Left colon (tissue), 2 donors: ENCODE data around the gene PLEK2. TPM values are rescaled to one million over a fixed set of nuclear protein-coding genes. Genes with fewer than 3 reads are reported as not detected.
A peak's percentile ranks its signal among the peaks of the same experiment; 100 is the strongest.
"Not testable (repeated sequence)": the region's sequence is repeated elsewhere in the genome, so short reads cannot be mapped to it uniquely, and the experiment has no call there.

Source experiments
- ATAC-seq: fragments of 200-7000 bp; cut with Tn5 transposase; one replicate; pipeline ENCODE4 v1.9.1; 2020; ENCODE audit warnings: mild to moderate bottlenecking, moderate library complexity
- DNase-seq, 2 donors: peaks; one replicate each; pipeline ENCODE4 v3.0.0-alpha.2; 2020
- intact Hi-C, 2 donors: fragments of 100-400 bp; cut with DNase I in 1 of 2; cut with micrococcal nuclease in 1 of 2; formaldehyde crosslinking; loops; one replicate each; pipeline versions ENCODE4 v1.11.2 to v1.14.0; 2022; cut with DNase I, micrococcal nuclease
- total RNA-seq, 2 donors: library from RNA; stranded (reverse); fragmentation: NEBNext Ultra II Directional; extraction: Animal tissue kit (Norgen Biotek cat#: 25700); gene quantifications; one replicate each; pipeline ENCODE4 v1.2.1, GENCODE V29; 2021
- donor health status: DM: no; HTN: no; CAD: no.
- donor health status: DM: yes; HTN: yes; CAD: no.

Gene PLEK2
- total RNA-seq, 2 donors from 2014 or later, result 41.7 to 52.2 TPM

- ATAC-seq (no peak), DNase-seq (no peak)
- intact Hi-C loops, result no loop called here
Measured at GRCh38 chr14:67372833-67373232, 39.1 kb downstream of the PLEK2 start.

- no peak for DNase-seq
- ATAC-seq, result peak; percentile 21
- intact Hi-C loops, result no loop called here
Measured at GRCh38 chr14:67371247-67372148, 40.5 kb downstream of the PLEK2 start.

- no peak for ATAC-seq
- DNase-seq, result no peak
- intact Hi-C loops, result no loop called here
Measured at GRCh38 chr14:67370830-67371229, 41.1 kb downstream of the PLEK2 start.

GRCh38 chr14:67365476-67365875 lies 46.5 kb downstream of the PLEK2 start:
- ATAC-seq (no peak), DNase-seq (no peak)
- intact Hi-C loops, result no loop called here

- DNase-seq, result no peak
- intact Hi-C loops, result no loop called here
- peak; percentile 49 for ATAC-seq
Measured at GRCh38 chr14:67360470-67361206, 51.3 kb downstream of the PLEK2 start.

GRCh38 chr14:67359775-67360469 lies 52.0 kb downstream of the PLEK2 start, which contains the start of the genes ATP6V1D and EIF2S1:
Gene ATP6V1D, minus strand, starts transcription at chr14:67359804. Its CDS starts 106 bp downstream, at chr14:67359698.
Gene EIF2S1, plus strand, starts transcription at chr14:67360328. Its CDS starts 4,440 bp downstream, at chr14:67364768.
- intact Hi-C loops, result no loop called here
- DNase-seq (peak; percentile 99), ATAC-seq (peak; percentile 92)

GRCh38 chr14:67358924-67359774 lies 52.8 kb downstream of the PLEK2 start:
- peak; percentile 7 for ATAC-seq
- intact Hi-C loops, result no loop called here

GRCh38 chr14:67357969-67358354 lies 54.0 kb downstream of the PLEK2 start:
- no peak for ATAC-seq
- intact Hi-C loops, result no loop called here

More at GRCh38 chr14:67358924-67359774, 52.8 kb downstream of the PLEK2 start:
- peak in 1 of 2 donors; percentile 42 for DNase-seq

GRCh38 chr14:67357186-67357968 lies 54.6 kb downstream of the PLEK2 start:
- ATAC-seq (no peak), DNase-seq (no peak)
- intact Hi-C loops, result no loop called here

More at GRCh38 chr14:67357969-67358354, 54.0 kb downstream of the PLEK2 start:
- no peak for DNase-seq

- DNase-seq (no peak), ATAC-seq (no peak)
- intact Hi-C loops, result no loop called here
Measured at GRCh38 chr14:67352055-67352454, 59.9 kb downstream of the PLEK2 start.

- ATAC-seq (no peak), DNase-seq (no peak)
- intact Hi-C loops, result no loop called here
Measured at GRCh38 chr14:67345583-67345982, 66.4 kb downstream of the PLEK2 start.

- intact Hi-C loops, result no loop called here
- ATAC-seq, result no peak
- DNase-seq, result no peak
Measured at GRCh38 chr14:67343601-67344230, 68.2 kb downstream of the PLEK2 start.

GRCh38 chr14:67341231-67341630 lies 70.7 kb downstream of the PLEK2 start:
- intact Hi-C loops, ATAC-seq, DNase-seq: not testable (repeated sequence)
